Caco-2 (cell line): ENCODE measurements around the gene TIMP4. TPM values are rescaled to one million over a fixed set of nuclear protein-coding genes. Genes with fewer than 3 reads are reported as not detected.

Experiments used
- BruUV-seq: library from RNA; stranded (reverse); fragments of 400-500 nt; replicated peaks from 2 replicates; lab custom pipeline; 2021; lab: Mats Ljungman, UMichigan
- CTCF ChIA-PET: fragments of 300-600 bp; sonication (Branson Sonifier 250); formaldehyde crosslinking; loops from one replicate; lab custom pipeline; 2022; ENCODE audit warnings: antibody characterized with exemption; lab: Charles Lee
- POLR2A ChIA-PET: fragments of 300-600 bp; sonication (Branson Sonifier 250); formaldehyde crosslinking; loops from one replicate; lab custom pipeline; 2022; ENCODE audit warnings: antibody characterized with exemption; lab: Charles Lee
- DNase-seq, 2 experiments: peaks; one replicate each; pipeline versions ENCODE4 v3.0.0 to v3.0.0-alpha.2; 2020 to 2022
- H3K27me3 ChIP-seq: replicated peaks from 2 replicates; pipeline ENCODE4 v1.6.0; 2011; ENCODE audit warnings: low read length; ENCODE audit not compliant: control insufficient read depth, insufficient read depth
- H3K36me3 ChIP-seq: 2 replicates; pipeline ENCODE4 v1.5.1; 2011; ENCODE audit warnings: low read length; ENCODE audit not compliant: control insufficient read depth, insufficient read depth
- H3K4me1 ChIP-seq: fragments of 250-450 bp; sonication (Bioruptor Pico); 2 replicates; pipeline ENCODE4 v1.5.1; 2020; ENCODE audit warnings: mild to moderate bottlenecking
- H3K4me3 ChIP-seq: 2 replicates; pipeline ENCODE4 v1.5.1; 2011; ENCODE audit warnings: low read depth, mild to moderate bottlenecking, control low read depth, low read length
- H3K9me3 ChIP-seq: fragments of 250-450 bp; sonication (Bioruptor Pico); 2 replicates; pipeline ENCODE4 v1.5.1; 2020; ENCODE audit warnings: mild to moderate bottlenecking, moderate library complexity
- H3K27ac Mint-ChIP-seq: one replicate; pipeline ENCODE4 v1.8.0; 2022; ENCODE audit warnings: mixed read lengths; ENCODE audit not compliant: unreplicated experiment
- H3K27me3 Mint-ChIP-seq: one replicate; pipeline ENCODE4 v1.8.0; 2022; ENCODE audit warnings: mixed read lengths; ENCODE audit not compliant: insufficient read depth, unreplicated experiment
- H3K36me3 Mint-ChIP-seq: one replicate; pipeline ENCODE4 v1.8.0; 2022; ENCODE audit warnings: mild to moderate bottlenecking, mixed read lengths; ENCODE audit not compliant: insufficient read depth, unreplicated experiment
- H3K4me1 Mint-ChIP-seq: one replicate; pipeline ENCODE4 v1.8.0; 2022; ENCODE audit warnings: low read depth, mixed read lengths; ENCODE audit not compliant: unreplicated experiment
- H3K4me3 Mint-ChIP-seq: one replicate; pipeline ENCODE4 v1.8.0; 2022; ENCODE audit warnings: mild to moderate bottlenecking, moderate library complexity, mixed read lengths; ENCODE audit not compliant: unreplicated experiment
- H3K9me3 Mint-ChIP-seq: one replicate; pipeline ENCODE4 v1.8.0; 2022; ENCODE audit warnings: mixed read lengths; ENCODE audit not compliant: unreplicated experiment
- intact Hi-C: fragments of 100-400 bp; cut with micrococcal nuclease; formaldehyde crosslinking; loops from one replicate; pipeline ENCODE4 v1.10.0; 2022; ENCODE audit not compliant: unreplicated experiment
- total RNA-seq: library from RNA; stranded (reverse); gene quantifications from 2 replicates; pipeline ENCODE4 v1.2.3, GENCODE V29; 2022
- TF ChIP-seq, protein P1 (sequence below), 2 experiments: fragments of 200-600 bp in 1 of 2; IDR thresholded peaks; 1 replicate in 1 of 2; 2 replicates in 1 of 2; pipeline versions ENCODE4 v1.5.1 to v1.8.0; 2011 to 2022; ENCODE audit warnings: antibody characterized with exemption in 1 of 2, control low read depth in 1 of 2, inconsistent platforms in 1 of 2, low read depth in 1 of 2, low read length in 1 of 2, mild to moderate bottlenecking in 1 of 2, moderate library complexity in 1 of 2; ENCODE audit not compliant: insufficient read depth in 1 of 2, severe bottlenecking in 1 of 2, unreplicated experiment in 1 of 2

The TIMP4 gene
- total RNA-seq, 1 experiment from 2014 or later, result 1.4 TPM

GRCh38 chr3:12193485-12194165 lies 34.9 kb upstream of the TIMP4 start:
- no peaks in the 10 kb centered on the region for H3K27me3 Mint-ChIP-seq
- H3K4me3 Mint-ChIP-seq, result no peak overlapping the region
- no TSS peak for BruUV-seq
- H3K4me1 Mint-ChIP-seq, result peaks cover 30% of the 10 kb centered on the region
- H3K27ac Mint-ChIP-seq, result no peak overlapping the region
- Histone ChIP-seq H3K27me3 (no peaks in the 10 kb centered on the region), H3K4me3 (no peak overlapping the region), H3K9me3 (no peaks in the 10 kb centered on the region), H3K4me1 (peaks cover 18% of the 10 kb centered on the region; the same call in 1 of the 2 replicates), H3K36me3 (no peaks in the 10 kb centered on the region)
- intact Hi-C loops, result no loop called here
- H3K36me3 Mint-ChIP-seq, result no peaks in the 10 kb centered on the region
- DNase-seq, result no peak
- peaks cover 9% of the 10 kb centered on the region for H3K9me3 Mint-ChIP-seq
- TF ChIP-seq, protein P1, sequence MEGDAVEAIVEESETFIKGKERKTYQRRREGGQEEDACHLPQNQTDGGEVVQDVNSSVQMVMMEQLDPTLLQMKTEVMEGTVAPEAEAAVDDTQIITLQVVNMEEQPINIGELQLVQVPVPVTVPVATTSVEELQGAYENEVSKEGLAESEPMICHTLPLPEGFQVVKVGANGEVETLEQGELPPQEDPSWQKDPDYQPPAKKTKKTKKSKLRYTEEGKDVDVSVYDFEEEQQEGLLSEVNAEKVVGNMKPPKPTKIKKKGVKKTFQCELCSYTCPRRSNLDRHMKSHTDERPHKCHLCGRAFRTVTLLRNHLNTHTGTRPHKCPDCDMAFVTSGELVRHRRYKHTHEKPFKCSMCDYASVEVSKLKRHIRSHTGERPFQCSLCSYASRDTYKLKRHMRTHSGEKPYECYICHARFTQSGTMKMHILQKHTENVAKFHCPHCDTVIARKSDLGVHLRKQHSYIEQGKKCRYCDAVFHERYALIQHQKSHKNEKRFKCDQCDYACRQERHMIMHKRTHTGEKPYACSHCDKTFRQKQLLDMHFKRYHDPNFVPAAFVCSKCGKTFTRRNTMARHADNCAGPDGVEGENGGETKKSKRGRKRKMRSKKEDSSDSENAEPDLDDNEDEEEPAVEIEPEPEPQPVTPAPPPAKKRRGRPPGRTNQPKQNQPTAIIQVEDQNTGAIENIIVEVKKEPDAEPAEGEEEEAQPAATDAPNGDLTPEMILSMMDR (IDR thresholded peaks at IDR 0.05; ENCODE audit: insufficient read depth in 1 of 2, low read depth in 1 of 2, low read length in 1 of 2, severe bottlenecking in 1 of 2, unreplicated experiment in 1 of 2), result no peak
- ChIA-PET POLR2A (no interaction called here), CTCF (no interaction called here)

DNA sequence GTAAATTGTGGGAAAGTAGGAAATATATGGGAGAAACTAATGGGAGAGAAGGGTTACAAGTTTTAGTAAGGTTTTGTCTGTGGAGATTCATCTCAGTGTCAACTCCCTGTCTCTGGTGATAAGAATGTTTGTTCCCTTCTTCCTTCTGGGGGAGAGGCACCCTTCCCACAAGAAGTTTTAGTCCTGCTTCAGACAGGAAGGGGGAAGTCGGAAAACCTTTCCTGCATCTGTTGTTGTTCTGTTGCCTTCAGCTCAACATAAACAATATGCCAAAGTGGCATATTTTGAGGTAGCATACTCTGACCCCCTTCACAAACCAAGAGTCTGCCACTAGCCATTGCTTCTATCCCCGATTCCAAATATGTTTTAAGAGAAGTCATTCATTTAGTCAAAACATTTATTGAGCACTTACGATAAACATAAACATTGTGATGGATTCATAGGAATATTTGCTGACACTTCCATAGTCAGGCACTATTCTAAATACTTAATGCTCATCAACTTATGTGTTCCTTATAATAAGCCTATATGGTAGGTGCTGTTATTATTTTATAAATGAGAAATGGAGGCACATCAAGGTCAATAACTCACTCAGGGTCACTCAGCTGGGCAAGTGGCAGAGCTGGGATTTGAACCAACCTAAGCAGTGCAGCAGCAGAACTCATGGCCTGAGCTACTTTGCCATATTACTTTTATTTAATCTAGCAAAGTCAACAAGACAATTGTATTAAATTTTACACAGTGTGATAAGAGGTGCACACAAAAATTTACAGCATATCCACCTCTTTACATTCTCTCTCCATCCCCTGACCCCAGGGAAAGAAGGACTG lies 34.2 kb upstream of the TIMP4 start:
- Mint-ChIP-seq H3K9me3 (peaks cover 9% of the 10 kb centered on the region), H3K4me3 (no peak overlapping the region), H3K4me1 (peaks cover 38% of the 10 kb centered on the region), H3K27ac (no peak overlapping the region), H3K36me3 (no peaks in the 10 kb centered on the region), H3K27me3 (no peaks in the 10 kb centered on the region)
- Histone ChIP-seq H3K4me3 (no peak overlapping the region), H3K9me3 (no peaks in the 10 kb centered on the region), H3K27me3 (no peaks in the 10 kb centered on the region), H3K36me3 (no peaks in the 10 kb centered on the region), H3K4me1 (peaks cover 18% of the 10 kb centered on the region; the same call in 1 of the 2 replicates)
- ChIA-PET POLR2A (no interaction called here), CTCF (no interaction called here)
- no TSS peak for BruUV-seq
- intact Hi-C loops, result no loop called here
- TF ChIP-seq, protein P1 (IDR thresholded peaks at IDR 0.05; ENCODE audit: insufficient read depth in 1 of 2, low read depth in 1 of 2, low read length in 1 of 2, severe bottlenecking in 1 of 2, unreplicated experiment in 1 of 2), result no peak
- DNase-seq, result no peak

- DNase-seq, result no peak
- intact Hi-C loops, result no loop called here
- Mint-ChIP-seq H3K9me3 (peaks cover 9% of the 10 kb centered on the region), H3K36me3 (no peaks in the 10 kb centered on the region), H3K27ac (no peak overlapping the region), H3K4me1 (peaks cover 45% of the 10 kb centered on the region), H3K27me3 (no peaks in the 10 kb centered on the region), H3K4me3 (no peak overlapping the region)
- H3K27me3 ChIP-seq, result no peaks in the 10 kb centered on the region
- peaks cover 15% of the 10 kb centered on the region; the same call in 1 of the 2 replicates for H3K4me1 ChIP-seq
- TF ChIP-seq, protein P1 (IDR thresholded peaks at IDR 0.05; ENCODE audit: insufficient read depth in 1 of 2, low read depth in 1 of 2, low read length in 1 of 2, severe bottlenecking in 1 of 2, unreplicated experiment in 1 of 2), result no peak
- no peaks in the 10 kb centered on the region for H3K36me3 ChIP-seq
- BruUV-seq, result no TSS peak
- no peak overlapping the region for H3K4me3 ChIP-seq
- H3K9me3 ChIP-seq, result no peaks in the 10 kb centered on the region
- POLR2A ChIA-PET, result no interaction called here
- CTCF ChIA-PET, result no interaction called here
These were observed 33.5 kb upstream of the TIMP4 start for GRCh38 chr3:12192173-12192572.
